ENCODE results near the gene ADCY5.

Gene ADCY5

GRCh38 chr3:123332124-123332641 is 116.7 kb downstream of the ADCY5 start:
- no peak for TF ChIP-seq CTCF (conservative IDR thresholded peaks at IDR 0.05; ENCODE audit: low read depth, low read length)
- DNase-seq (ENCODE audit: low read depth): no peak
- H3K4me3 ChIP-seq (ENCODE audit: low read depth, low read length): no peak overlapping the region

GRCh38 chr3:123331651-123332050 is 117.2 kb downstream of the ADCY5 start:
- no peak overlapping the region for H3K4me3 ChIP-seq (ENCODE audit: low read depth, low read length)
- no peak for TF ChIP-seq CTCF (conservative IDR thresholded peaks at IDR 0.05; ENCODE audit: low read depth, low read length)
- DNase-seq (ENCODE audit: low read depth): no peak

GRCh38 chr3:123331006-123331405 is 117.9 kb downstream of the ADCY5 start:
- TF ChIP-seq CTCF (conservative IDR thresholded peaks at IDR 0.05; ENCODE audit: low read depth, low read length): no peak
- DNase-seq (ENCODE audit: low read depth): no peak
- no peak overlapping the region for H3K4me3 ChIP-seq (ENCODE audit: low read depth, low read length)

GRCh38 chr3:123330441-123330991 is 118.4 kb downstream of the ADCY5 start:
- TF ChIP-seq CTCF (conservative IDR thresholded peaks at IDR 0.05; ENCODE audit: low read depth, low read length): no peak
- DNase-seq (ENCODE audit: low read depth): no peak
- H3K4me3 ChIP-seq (ENCODE audit: low read depth, low read length): no peak overlapping the region

GRCh38 chr3:123329636-123330340 is 119.1 kb downstream of the ADCY5 start:
- TF ChIP-seq CTCF (conservative IDR thresholded peaks at IDR 0.05; ENCODE audit: low read depth, low read length): no peak
- no peak for DNase-seq (ENCODE audit: low read depth)
- no peak overlapping the region for H3K4me3 ChIP-seq (ENCODE audit: low read depth, low read length)

GRCh38 chr3:123328851-123329635 is 119.8 kb downstream of the ADCY5 start:
- DNase-seq (ENCODE audit: low read depth): peak; percentile 66
- H3K4me3 ChIP-seq (ENCODE audit: low read depth, low read length): no peak overlapping the region
- peak; percentile 93 for TF ChIP-seq CTCF (conservative IDR thresholded peaks at IDR 0.05; ENCODE audit: low read depth, low read length)
